ENCODE data around the gene KCNH2.
"Not testable (repeated sequence)": the region's sequence is repeated elsewhere in the genome, so short reads cannot be mapped to it uniquely, and the experiment has no call there.

Gene KCNH2

GRCh38 chr7:150934045-150934766 is 43.9 kb downstream of the KCNH2 start:
- no peak for DNase-seq (ENCODE audit: low spot score)

DNA sequence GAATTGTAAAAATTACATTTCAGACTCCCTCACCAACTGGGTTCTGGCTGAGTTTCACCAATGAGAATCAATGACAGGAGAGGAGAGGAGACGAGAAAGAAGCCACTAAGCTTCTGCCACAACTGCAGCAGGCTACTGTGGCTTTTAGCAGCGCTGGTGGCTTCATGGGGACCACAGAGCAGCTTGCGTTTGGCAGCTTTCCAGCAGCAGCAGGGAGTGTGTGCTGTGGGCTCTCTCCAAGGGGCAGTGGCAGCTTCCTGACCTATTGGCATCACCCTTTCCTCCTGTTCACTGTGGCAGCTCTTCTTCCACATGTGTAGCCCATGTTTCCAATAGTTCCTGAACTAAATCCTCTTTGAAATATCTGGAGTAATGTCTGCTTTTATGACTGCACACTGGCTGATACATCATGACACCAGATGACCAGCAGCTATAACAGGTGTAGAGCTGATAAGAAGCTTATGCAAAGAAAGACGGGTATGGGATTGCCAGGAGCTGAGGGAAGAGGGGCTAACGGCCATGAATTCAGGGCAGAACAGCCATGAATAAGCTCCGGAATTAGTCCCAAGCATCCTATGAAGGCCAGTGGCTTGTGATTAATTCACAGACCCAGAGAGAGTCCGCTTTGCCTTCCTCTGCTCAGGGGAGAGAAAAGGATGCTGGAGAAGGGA is 46.8 kb downstream of the KCNH2 start:
- no peak for DNase-seq (ENCODE audit: low spot score)

DNA sequence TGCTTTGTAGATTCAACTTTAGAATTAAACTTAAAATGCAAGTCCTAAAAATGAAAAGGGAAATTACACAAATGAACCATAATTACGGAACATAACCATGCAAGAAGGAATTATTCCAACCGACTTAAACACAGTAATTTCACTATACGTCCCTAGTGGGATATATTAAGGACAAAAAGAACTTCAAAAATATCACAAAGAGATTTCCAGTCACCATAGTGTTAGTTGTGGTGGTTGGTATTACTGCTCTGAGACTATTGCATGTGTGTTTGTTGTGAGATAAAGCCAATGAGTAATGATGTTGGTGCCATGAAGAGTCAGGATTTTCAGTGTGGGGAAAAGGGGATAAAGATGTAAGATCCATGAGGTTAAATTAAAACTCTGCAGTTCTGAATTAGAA is 49.6 kb downstream of the KCNH2 start:
- no peak for DNase-seq (ENCODE audit: low spot score)

DNA sequence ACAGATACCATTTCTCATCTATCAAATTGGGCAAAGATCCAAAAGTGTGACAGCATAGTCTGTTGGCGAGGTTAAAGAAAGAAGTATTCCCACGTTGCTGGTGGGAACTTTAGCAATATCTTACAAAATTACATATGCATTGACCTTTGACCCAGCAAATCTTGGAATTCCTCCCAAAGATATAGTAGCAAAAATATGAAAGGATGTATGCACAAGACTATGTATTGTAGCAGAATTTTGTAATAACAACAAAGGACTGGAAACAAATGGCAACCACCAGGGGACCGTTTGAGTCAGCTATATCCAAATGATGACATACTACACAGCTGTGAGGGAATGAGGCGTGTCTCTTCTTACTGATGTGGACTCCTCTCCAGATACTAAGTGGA is 50.2 kb downstream of the KCNH2 start:
- no peak for DNase-seq (ENCODE audit: low spot score)

DNA sequence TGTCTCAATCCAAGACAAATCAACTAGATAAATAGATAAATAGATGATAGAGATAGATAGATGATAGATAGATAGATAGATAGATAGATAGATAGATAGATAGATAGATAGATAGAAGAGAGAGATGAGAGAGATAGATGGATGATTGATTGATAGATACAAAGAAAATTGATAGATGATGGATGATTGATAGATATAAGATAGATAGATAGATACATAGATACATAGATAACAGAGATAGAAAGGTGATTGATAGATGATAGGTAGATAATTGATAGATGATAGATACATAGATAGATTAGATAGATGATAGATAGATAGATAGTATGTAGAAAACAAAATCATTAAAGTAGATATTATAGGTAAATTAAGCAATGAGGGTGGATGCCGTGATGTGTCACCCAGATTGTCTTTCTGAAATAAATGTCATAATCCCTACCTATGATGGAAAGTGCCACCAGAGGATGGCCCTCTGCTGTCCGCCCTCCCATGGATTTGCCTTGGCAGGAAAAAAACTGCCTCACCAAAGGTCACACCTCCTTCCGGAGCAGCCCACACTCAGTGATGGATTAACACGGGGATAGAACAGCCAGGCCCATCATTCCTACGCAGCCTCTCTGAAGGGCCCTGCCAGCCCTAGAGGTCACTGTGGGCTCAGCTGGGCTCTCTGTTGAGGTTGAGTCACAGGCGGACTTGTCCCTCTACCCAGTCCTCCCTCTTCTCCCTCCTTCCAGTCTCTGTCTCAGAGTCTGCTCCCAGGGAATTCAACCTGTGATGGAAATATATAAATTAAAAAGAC is 50.8 kb downstream of the KCNH2 start:
- DNase-seq (ENCODE audit: low spot score) = no peak

- no peak for DNase-seq (ENCODE audit: low spot score)
These were observed 52.1 kb downstream of the KCNH2 start for GRCh38 chr7:150926066-150926465.

DNA sequence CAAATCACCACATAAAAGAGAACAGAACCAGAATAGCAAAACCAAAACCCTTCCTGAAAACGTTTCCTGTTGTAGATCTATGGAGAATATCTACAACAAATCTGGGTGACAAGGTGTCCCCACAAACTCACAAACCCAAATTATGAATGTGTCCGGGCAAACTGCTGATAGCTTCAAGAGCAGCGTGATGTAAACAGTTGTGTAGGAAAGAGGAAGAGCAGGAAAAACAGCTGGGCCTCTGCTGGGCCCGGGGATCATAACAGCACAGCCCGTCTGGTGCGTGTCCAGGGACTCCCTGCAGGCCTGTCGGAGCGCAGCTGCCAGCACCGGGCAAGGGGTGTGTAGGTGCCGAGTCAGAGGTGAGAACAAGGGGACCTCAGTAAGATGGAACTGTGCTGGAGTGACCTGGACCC is 53.7 kb downstream of the KCNH2 start:
- DNase-seq (ENCODE audit: low spot score) = no peak

GRCh38 chr7:150923802-150924201 is 54.3 kb downstream of the KCNH2 start:
- DNase-seq (ENCODE audit: low spot score) = no peak

DNA sequence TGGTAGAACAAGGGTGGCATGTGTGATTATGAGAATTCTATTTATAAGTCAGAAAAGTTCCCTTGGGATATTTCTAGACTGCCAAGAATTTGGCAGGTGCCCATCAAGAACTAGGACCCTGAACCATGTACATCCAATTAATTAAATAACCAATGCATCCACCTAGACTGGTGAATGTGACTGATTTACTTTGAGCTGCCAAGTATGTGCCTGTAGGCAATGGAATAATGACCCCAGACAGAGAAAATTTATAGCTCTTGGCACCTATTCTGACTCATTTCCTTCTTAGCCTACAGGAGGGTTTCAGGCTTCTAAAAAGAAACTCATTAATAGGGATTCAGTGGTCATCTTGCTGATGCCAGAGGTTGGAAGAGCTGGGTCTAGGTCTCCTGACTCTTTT is 54.9 kb downstream of the KCNH2 start:
- DNase-seq (ENCODE audit: low spot score) = no peak

DNA sequence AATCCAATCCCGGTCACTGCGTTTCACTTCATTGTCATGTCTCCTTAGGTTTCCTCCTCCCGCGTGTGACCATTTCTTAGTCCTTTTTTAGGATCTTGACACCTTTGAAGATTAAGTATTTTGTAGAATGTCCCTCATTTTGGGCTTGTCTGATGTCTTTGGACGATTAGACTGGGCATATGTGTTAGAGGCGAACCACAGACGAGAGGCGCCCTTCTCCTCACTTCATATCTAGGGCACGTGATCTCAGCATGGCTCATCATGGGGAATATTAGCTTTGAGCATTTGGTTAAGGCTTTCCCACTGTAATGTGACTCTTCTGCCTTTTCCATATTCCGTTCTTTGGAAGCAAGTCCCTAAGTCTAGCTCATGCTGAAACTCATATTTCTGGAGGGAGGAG is 59.0 kb downstream of the KCNH2 start:
- no peak for DNase-seq (ENCODE audit: low spot score)

- no peak for DNase-seq (ENCODE audit: low spot score)
These were observed 59.7 kb downstream of the KCNH2 start for GRCh38 chr7:150918378-150918777.

- DNase-seq (ENCODE audit: low spot score) = no peak
These were observed 60.2 kb downstream of the KCNH2 start for GRCh38 chr7:150917969-150918368.

DNA sequence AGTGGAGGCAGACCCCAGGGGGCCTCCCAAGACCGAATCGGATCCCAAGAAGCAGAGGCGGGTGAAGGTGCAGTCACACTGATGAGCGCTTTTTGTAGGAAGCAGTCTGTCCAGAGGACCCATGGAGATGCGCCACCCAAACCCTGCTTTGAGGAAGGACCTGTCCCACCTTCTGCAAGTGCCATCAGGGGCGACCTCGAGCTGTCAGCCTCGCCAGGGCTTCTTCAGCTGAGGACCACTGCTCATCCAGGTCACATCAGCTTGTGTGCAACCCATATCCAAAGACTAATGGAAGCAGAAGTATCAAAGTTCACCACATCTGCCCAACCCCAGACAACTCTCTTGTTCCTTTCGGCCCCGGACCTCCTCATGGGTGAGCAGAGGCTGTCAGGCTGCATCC is 61.5 kb downstream of the KCNH2 start:
- no peak for DNase-seq (ENCODE audit: low spot score)

- DNase-seq (ENCODE audit: low spot score) = no peak
These were observed 63.2 kb downstream of the KCNH2 start for GRCh38 chr7:150914966-150915365.

- no peak for DNase-seq (ENCODE audit: low spot score)
These were observed 63.9 kb downstream of the KCNH2 start for GRCh38 chr7:150914196-150914595.

DNA sequence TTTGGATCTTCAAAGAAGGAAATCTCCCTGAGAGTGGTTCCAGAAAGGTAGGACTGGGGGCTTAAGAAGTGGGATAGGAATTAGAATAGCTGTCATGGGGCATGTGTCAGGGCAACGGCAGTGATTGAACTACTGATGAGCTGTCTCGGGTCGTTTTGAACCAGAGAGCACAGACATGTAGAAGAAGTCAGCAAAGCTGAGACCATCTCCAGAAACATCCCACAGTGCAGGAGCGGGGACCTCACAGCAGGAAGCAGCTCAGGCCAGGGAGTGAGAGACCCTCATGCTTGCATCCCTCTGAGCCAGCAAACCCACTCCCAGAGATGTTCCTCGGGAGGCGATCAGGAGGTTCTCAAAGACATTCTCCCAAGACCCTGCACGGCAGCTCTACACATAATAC is 65.7 kb downstream of the KCNH2 start:
- DNase-seq (ENCODE audit: low spot score) = no peak

GRCh38 chr7:150911590-150912267 is 66.4 kb downstream of the KCNH2 start:
- DNase-seq (ENCODE audit: low spot score) = no peak

- no peak for DNase-seq (ENCODE audit: low spot score)
These were observed 67.1 kb downstream of the KCNH2 start for GRCh38 chr7:150910996-150911422.

GRCh38 chr7:150910305-150910995 is 67.7 kb downstream of the KCNH2 start:
- not testable (repeated sequence) for DNase-seq (ENCODE audit: low spot score)

DNA sequence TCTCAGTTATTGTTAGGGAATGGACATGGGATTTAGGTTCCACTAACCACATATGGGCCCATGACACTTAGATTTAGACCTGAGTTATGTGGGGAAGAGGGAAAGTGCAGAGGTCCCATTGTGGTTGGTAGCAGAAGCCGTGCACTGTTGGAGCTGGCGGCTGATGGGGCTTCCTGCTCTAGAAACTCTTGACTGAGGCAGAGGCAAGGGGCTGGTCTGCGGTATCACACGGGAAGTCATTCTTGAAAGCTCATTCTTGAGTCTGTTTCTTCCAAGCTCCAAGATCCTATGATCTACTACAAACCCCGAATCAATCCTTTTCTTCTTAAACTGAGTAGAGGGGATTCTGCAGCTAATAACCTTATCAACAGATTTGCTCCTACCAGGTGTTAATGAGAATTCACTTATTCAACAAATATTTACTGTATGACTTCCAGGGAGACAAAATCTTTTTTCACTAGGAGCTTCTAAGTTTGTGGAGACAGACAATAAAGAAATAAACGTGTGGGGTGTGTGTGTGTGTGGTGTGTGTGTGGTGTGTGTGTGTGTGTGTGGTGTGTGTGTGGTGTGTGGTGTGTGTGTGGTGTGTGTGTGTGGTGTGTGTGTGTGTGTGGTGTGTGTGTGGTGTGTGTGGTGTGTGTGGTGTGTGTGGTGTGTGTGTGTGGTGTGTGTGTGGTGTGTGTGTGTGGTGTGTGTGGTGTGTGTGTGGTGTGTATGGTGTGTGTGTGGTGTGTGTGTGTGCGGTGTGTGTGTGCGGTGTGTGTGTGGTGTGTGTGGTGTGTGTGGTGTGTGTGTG is 68.7 kb downstream of the KCNH2 start:
- no peak for DNase-seq (ENCODE audit: low spot score)

- DNase-seq (ENCODE audit: low spot score) = no peak
These were observed 69.9 kb downstream of the KCNH2 start for GRCh38 chr7:150908173-150908572.

All from germinal center (tissue), 1 donor.